GM10847 (cell line): ENCODE results near the gene ZNF12.
"Not testable (repeated sequence)": the region's sequence is repeated elsewhere in the genome, so short reads cannot be mapped to it uniquely, and the experiment has no call there.

ENCODE experiments used
- POLR2A ChIP-seq: IDR thresholded peaks from 2 replicates; pipeline ENCODE4 v1.6.1; 2011; ENCODE audit not compliant: insufficient read length; ENCODE audit errors: extremely low read depth

The ZNF12 gene

GRCh38 chr7:6706666-6707407, at the start of gene ZNF12:
Gene ZNF12 (minus strand): TSS chr7:6706947. CDS start chr7:6705173, 1,774 bp downstream.
- peak; percentile 75 for TF ChIP-seq POLR2A

GRCh38 chr7:6753964-6754363, 47.2 kb upstream of the ZNF12 start, which contains the start of gene RSPH10B2:
Gene RSPH10B2 (plus strand): TSS chr7:6754103. CDS start chr7:6757678, 3,575 bp downstream.
- TF ChIP-seq POLR2A: not testable (repeated sequence)

DNA sequence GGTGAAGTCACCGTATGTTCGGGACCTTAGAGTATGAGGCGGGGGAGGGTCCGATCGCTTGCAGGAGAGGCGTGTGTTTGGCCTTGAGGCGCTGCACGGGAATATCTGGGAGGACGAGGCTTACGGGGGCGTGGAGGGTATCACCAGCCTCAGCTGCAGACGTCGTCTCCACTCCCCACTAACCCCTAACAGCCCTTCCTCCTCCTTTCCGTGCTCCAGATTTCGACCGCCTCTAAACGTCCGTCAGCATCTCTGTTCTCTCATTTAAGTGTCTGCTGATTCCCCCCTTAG, 23.5 kb upstream of the ZNF12 start:
- no peak for TF ChIP-seq POLR2A

- TF ChIP-seq POLR2A: peak; percentile 85
These were observed 23.0 kb upstream of the ZNF12 start for GRCh38 chr7:6729492-6730342.

- TF ChIP-seq POLR2A: no peak
These were observed 20.9 kb upstream of the ZNF12 start for GRCh38 chr7:6727663-6728062.

DNA sequence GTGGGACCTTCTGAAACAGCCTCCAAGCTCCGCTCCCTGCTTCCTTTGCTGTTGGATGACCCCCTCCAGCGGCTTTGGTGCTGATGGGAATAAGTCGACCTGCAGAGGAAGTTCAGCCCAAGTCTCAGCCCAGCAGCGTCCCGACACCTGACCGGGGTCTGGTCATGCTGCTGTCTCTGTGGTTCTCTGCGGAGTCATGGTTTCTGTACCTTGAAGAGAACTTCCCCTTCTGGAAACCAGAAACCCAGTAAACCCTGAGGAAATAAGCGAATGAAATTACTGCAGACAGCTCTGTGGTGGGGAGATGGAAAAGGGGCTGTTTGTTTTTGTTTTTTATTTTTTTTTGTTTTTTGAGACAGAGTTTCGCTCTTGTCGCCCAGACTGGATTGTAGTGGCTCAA, 18.3 kb upstream of the ZNF12 start:
- no peak for TF ChIP-seq POLR2A

DNA sequence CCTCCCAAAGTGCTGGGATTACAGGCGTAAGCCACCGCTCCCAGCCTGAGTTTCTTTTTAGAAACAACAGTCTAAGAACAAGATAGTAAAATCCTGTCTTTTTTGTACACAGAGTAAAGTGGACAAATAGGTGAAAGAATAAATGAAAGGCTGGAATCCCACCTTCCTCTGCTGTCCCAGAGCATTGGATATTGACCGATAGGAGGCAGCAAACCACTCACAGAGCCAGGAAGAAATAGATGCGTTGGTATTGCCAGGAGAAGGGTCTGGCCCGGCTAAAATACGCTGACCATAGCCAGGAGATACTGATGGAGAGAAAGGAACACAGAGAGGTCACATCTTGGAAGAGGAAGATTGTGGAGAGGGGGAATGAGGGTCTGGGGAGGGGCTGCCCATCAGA, 11.4 kb upstream of the ZNF12 start:
- no peak for TF ChIP-seq POLR2A

DNA sequence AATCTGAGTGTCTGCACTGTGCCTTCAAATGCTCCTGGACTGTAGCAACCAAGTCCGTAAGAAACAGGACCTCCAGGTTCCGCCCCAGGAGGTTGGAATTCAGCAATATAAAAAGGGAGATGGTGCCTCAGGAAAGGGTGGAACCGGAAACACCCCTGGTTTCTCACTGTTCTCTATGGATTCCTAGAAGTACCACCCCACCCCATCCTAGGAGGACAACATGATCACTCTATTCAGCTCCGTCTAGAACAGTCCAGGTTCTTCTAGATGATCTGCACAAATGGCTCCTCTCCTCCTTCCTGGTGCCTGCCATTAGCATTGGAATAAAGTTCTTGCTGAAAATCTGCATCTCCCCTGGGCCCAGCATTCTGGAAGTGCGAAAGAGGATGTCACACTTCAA, 7.6 kb upstream of the ZNF12 start:
- TF ChIP-seq POLR2A: no peak

DNA sequence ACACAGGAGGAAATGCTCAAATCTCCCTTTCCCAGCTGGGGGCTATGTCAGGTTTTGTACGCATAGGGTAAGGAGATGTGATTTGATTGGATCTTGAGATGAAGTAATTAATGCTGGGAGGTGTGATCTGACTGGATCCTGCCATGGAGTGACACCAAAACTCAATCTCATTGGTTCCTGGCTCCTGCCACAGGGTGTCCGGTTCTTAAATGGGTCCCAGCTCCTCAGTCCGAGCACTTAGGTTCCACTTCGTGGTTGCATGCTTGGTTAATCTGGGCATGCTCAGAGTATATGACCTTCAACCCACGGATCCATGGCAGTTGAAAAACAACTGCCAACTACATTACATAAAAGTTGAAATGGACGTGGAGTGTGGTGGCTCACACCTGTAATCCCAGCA, 3.1 kb upstream of the ZNF12 start:
- no peak for TF ChIP-seq POLR2A

DNA sequence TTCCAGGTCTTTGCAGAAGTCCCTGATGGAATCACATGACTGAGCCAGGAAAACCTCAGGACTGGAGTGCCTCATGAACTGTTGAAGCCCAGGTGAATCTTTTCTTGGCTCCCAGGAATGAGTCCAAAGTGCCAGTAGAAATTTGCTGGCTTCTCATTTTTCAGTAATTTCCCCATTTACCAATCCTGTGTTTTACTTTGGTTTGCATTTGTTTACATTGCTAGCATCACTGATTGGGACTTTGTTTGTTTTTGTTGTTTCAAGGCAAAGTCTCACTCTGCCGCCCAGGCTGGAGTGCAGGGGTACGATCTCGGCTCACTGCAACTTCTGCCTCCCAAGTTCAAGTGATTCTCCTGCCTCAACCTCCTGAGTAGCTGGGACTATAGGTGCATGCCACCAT, 1.6 kb upstream of the ZNF12 start:
- TF ChIP-seq POLR2A: no peak

DNA sequence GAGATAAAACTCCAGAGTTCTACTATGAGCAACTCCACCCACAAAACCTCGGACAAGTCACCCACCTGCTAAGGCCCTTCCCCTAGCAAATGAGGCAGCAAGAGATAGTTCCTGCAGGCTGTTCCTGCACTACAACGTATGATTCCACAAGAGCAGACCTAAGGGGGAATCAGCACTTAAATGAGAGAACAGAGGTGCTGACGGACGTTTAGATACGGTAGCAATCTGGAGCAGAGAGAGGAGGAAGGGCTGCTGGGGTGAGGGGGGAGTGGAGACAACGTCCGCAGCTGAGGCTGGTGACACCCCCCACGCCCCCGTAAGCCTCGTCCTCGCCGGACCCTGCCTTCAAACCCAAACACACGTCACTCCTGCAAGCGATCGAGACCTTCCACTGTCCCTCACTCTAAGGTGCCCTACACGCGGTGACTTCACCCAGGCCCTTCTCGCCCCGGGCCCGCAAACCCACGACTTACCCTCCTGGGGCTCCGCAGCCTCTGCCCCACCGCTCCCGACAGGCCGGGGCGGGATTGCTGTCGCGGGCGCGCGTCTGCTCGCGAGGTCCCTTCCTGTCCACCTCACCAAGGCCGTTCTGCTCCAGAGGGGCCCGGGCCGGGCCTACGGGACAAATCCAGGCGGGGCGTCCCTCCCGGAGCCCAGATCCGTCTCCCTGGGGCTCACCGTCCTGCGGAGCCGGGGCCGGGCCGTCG, 635 bp downstream of the ZNF12 start:
- TF ChIP-seq POLR2A: no peak

DNA sequence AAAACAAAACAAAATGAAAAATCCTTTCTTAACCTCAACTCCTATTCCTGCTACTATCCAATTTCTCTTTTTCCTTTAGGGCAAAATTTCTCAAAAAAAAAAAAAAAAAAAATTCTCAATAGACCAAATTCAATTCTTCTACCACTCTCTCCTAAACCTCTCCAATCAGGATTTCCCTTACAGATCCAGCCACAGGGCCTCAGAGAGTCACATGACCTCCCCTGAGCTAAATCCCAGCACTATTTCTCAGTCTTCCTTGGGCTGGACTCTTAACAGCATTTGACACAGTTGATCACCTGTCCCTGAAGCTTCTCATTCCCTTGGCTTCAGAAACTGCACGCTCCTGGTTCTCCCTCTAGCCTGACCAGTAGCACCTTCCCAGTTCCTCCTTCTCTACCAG, 4.9 kb downstream of the ZNF12 start:
- no peak for TF ChIP-seq POLR2A

DNA sequence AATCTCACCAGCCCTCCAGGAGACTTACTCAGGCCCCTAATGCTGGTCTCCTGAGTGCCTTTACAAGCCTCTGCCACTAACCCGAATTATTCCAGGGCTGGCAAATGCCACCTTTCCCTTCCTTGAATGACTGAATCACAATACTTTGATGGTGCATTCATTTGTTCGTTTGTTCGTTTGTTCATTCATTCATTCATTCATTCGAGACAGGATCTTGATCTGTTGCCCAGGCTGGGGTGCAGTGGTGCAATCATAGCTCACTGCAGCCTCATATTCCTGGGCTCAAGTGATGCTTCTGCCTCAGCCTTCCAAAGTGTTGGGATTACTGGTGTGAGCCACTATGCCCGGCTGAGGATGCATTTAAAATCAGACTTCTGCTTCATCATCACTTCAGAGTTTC, 6.0 kb downstream of the ZNF12 start:
- TF ChIP-seq POLR2A: no peak

GRCh38 chr7:6691609-6692106, 15.1 kb downstream of the ZNF12 start:
- no peak for TF ChIP-seq POLR2A

GRCh38 chr7:6691103-6691502, 15.6 kb downstream of the ZNF12 start:
- no peak for TF ChIP-seq POLR2A

DNA sequence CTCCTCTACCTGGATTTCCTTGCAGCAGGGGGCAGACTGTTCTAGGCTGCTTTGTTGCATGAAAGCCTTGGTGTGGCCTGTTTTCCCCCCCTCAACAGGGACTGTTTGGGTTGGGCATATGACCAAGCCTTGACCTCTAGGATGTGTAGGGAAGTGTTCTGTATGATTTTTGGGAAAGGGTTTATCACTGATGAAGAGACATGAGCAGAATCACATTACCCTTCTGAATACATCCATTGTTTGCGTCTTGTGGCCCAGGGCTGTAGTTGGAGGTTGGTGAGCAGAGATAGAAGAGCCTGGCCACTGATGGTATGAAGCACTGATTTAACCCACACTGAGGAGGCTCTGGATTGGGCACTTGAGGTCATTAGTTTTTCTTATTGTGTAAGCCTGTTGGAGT, 26.6 kb downstream of the ZNF12 start:
- no peak for TF ChIP-seq POLR2A

DNA sequence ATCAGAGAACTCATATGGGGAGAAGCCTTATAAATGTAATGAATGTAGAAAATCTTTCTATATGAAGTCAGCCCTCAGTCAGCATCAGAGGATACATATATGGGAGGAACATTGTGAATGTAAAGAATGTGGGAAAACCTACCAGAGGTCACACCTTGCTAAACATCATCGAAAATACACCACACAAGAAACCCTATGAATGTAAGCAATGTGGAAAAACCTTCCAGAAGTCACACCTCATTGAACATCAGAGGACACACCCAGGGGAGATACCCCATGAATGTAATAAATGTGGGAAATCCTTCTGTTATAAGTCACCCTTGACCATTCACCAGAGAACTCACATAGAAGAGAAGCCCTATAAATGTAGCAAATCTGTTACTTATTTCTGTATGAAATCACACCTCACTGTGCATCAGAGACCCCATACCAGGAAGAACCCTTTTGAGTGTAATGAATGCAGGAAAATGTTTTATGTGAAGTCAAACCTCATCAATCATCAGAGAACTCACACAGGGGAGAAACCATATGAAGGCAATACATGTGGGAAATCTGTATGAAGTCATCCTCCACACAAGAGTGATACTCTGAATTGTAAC, 30.8 kb downstream of the ZNF12 start:
- TF ChIP-seq POLR2A: no peak
